K562 (cell line): ENCODE results near the gene SLC37A4. TPM values are rescaled to one million over a fixed set of nuclear protein-coding genes. Genes with fewer than 3 reads are reported as not detected.

Experiments used
- CREBBP ChIP-seq: IDR thresholded peaks from one replicate; pipeline ENCODE4 v1.6.1; 2012; ENCODE audit warnings: low read depth, mild to moderate bottlenecking, control low read depth, inconsistent platforms, low read length
- ETV1 ChIP-seq: fragments of 450-650 bp; conservative IDR thresholded peaks from 2 replicates; pipeline ENCODE4 v1.6.1; 2016; ENCODE audit warnings: missing genetic modification characterization, control low read depth, low read depth, missing compliant biosample characterization
- GABPB1 ChIP-seq: sonication (generic); formaldehyde crosslinking; IDR thresholded peaks from 2 replicates; pipeline ENCODE4 v1.8.0; 2022; ENCODE audit warnings: mild to moderate bottlenecking, missing genetic modification reagents
- GABPB2 ChIP-seq: fragments of 250-450 bp; sonication (Bioruptor Pico); conservative IDR thresholded peaks from 2 replicates; pipeline ENCODE4 v1.5.1; 2021; ENCODE audit warnings: mild to moderate bottlenecking
- KDM5B ChIP-seq: fragments of 200-600 bp; sonication (generic); IDR thresholded peaks from 2 replicates; pipeline ENCODE4 v1.6.1; 2012; ENCODE audit warnings: low read depth, mild to moderate bottlenecking, moderate library complexity, low read length, control low read depth, inconsistent platforms; ENCODE audit not compliant: insufficient replicate concordance
- KLF13 ChIP-seq: fragments of 450-650 bp; IDR thresholded peaks from 2 replicates; pipeline ENCODE4 v1.6.1; 2016; ENCODE audit warnings: missing genetic modification characterization, low read depth, mild to moderate bottlenecking, missing compliant biosample characterization, moderate library complexity, borderline replicate concordance
- MEF2A ChIP-seq: IDR thresholded peaks from 2 replicates; pipeline ENCODE4 v1.6.1; 2011; ENCODE audit warnings: low read depth, mild to moderate bottlenecking, low read length, moderate library complexity; ENCODE audit not compliant: control insufficient read depth
- NONO ChIP-seq, 2 experiments: fragments of 200-400 bp in 1 of 2; fragments of 450-650 bp in 1 of 2; formaldehyde crosslinking in 1 of 2; IDR thresholded peaks; 2 replicates each; pipeline ENCODE4 v1.6.1; 2017; ENCODE audit warnings: low read depth in 2 of 2, mild to moderate bottlenecking in 2 of 2, moderate library complexity in 2 of 2, low read length in 1 of 2
- RBM22 ChIP-seq: fragments of 200-400 bp; formaldehyde crosslinking; IDR thresholded peaks from 2 replicates; pipeline ENCODE4 v1.6.1; 2018; ENCODE audit warnings: low read length, low read depth; ENCODE audit not compliant: poor library complexity, severe bottlenecking
- SP1 ChIP-seq: sonication (generic); formaldehyde crosslinking; IDR thresholded peaks from 2 replicates; pipeline ENCODE4 v1.8.1; 2022; ENCODE audit warnings: mild to moderate bottlenecking, missing genetic modification reagents
- TFAM ChIP-seq: fragments of 250-450 bp; sonication (Bioruptor Pico); conservative IDR thresholded peaks from 2 replicates; pipeline ENCODE4 v1.5.0; 2021; ENCODE audit warnings: mild to moderate bottlenecking, moderate library complexity
- ZNF217 ChIP-seq: sonication (generic); formaldehyde crosslinking; IDR thresholded peaks from 2 replicates; pipeline ENCODE4 v1.8.0; 2022; ENCODE audit warnings: mild to moderate bottlenecking, missing genetic modification reagents
- ZNF253 ChIP-seq: fragments of 250-450 bp; sonication (Bioruptor Pico); conservative IDR thresholded peaks from 2 replicates; pipeline ENCODE4 v1.6.1; 2021; ENCODE audit warnings: mild to moderate bottlenecking
- polyA plus RNA-seq, 8 experiments: library from polyadenylated mRNA; depleted of rRNA in 4 of 8; stranded (reverse) in 5 of 8; unstranded in 3 of 8; fragments of >200 nt; fragmentation: Nextera tagmentation in 2 of 8; fragmentation: Illumina TruSeq in 1 of 8; extraction: Ambion mirVana in 2 of 8; extraction: Trizol in 1 of 8; gene quantifications; 2 replicates each; pipeline versions ENCODE4 v1.2.1 to v1.2.3, GENCODE V29; 2011 to 2014; ENCODE audit warnings: inconsistent platforms in 1 of 8, missing spikeins in 1 of 8
- total RNA-seq, 7 experiments: library from RNA; depleted of rRNA in 6 of 7; stranded (reverse); fragments of >200 nt in 6 of 7; fragmentation: Illumina TruSeq in 2 of 7; extraction: Trizol in 2 of 7; gene quantifications; 2 replicates each; pipeline versions ENCODE4 v1.2.1 to v1.2.3, GENCODE V29; 2011 to 2021; ENCODE audit warnings: low replicate concordance in 1 of 7
- TF ChIP-seq, protein P1 (sequence below): sonication (generic); formaldehyde crosslinking; IDR thresholded peaks from 2 replicates; pipeline ENCODE4 v1.8.0; 2022; ENCODE audit warnings: mild to moderate bottlenecking, missing genetic modification reagents
- TF ChIP-seq, protein P2 (sequence below), 2 experiments: fragments of 450-650 bp in 1 of 2; sonication (generic) in 1 of 2; formaldehyde crosslinking; conservative IDR thresholded peaks; 2 replicates each; pipeline versions ENCODE4 v1.4.0 to v1.8.1; 2020 to 2022; ENCODE audit warnings: mild to moderate bottlenecking in 1 of 2, missing genetic modification reagents in 1 of 2
- TF ChIP-seq, protein P3 (sequence below): sonication (generic); formaldehyde crosslinking; IDR thresholded peaks from 2 replicates; pipeline ENCODE4 v1.8.1; 2023; ENCODE audit warnings: mild to moderate bottlenecking, missing genetic modification reagents
- TF ChIP-seq, protein P4 (sequence below): sonication (generic); formaldehyde crosslinking; IDR thresholded peaks from 2 replicates; pipeline ENCODE4 v1.8.0; 2022; ENCODE audit warnings: missing genetic modification reagents, mild to moderate bottlenecking, moderate library complexity, borderline replicate concordance
- TF ChIP-seq, protein P5 (sequence below): fragments of 450-650 bp; IDR thresholded peaks from 2 replicates; pipeline ENCODE4 v1.6.1; 2016; ENCODE audit warnings: borderline replicate concordance

The SLC37A4 gene
- total and polyA plus RNA-seq, 9 of the 15 experiments (the other 6 are each of a cell fraction or from before 2014, with no cell fraction given): 24.7 to 73.9 (median 40.7) TPM

DNA sequence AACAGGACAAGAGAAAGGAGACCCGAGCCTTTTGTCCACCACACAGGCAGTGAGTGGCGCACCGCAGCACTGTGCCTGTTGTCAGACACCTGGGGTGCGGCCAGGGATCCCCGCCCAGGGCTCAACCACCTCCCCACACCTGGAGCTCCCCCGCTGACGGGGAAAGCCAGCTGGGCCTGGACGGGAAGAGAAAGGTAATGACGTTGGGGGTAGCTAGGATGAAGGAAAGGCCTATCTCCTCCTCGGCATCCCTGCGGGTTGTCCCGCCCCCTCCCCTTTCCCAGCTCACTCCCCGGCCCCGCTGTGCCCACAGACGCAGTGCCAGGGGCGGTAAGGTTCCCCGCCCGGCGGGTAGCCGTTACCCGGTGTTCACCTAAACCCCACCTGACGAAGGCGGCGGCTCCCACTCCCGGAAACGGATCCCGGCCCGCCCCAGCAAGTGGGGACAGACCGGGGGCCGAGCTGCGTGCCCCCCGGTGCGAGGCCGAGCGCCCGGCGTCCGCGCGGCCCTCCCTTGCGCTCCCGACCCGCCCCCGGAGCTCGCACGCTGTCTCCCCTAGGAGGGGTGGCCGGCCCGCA is 25.8 kb upstream of the SLC37A4 start (continued):
- TF ChIP-seq, protein P1, sequence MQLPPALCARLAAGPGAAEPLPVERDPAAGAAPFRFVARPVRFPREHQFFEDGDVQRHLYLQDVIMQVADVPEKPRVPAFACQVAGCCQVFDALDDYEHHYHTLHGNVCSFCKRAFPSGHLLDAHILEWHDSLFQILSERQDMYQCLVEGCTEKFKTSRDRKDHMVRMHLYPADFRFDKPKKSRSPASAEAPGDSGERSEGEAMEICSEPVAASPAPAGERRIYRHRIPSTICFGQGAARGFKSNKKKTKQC: peak; percentile 87
- TF ChIP-seq NONO (IDR thresholded peaks at IDR 0.05; ENCODE audit: low read depth in 2 of 2, low read length in 1 of 2) (peak in 1 of 2 experiments; percentile 68; a peak in 1 of 4 replicates), KLF13 (tag) (peak; percentile 46; the same call in 1 of the 2 replicates), GABPB2 (CRISPR knock-in tag) (0 out of 2 replicates have a peak, but pooled peaks have one; percentile 21), KDM5B (peak; percentile 6), MEF2A (no peak), SP1 (CRISPR knock-in tag) (peak; percentile 50; the same call in 1 of the 2 replicates), TFAM (no peak), RBM22 (peak; percentile 92), ZNF217 (CRISPR knock-in tag) (no peak), ZNF253 (CRISPR knock-in tag) (no peak), CREBBP (no peak), GABPB1 (CRISPR knock-in tag) (no peak; the same call in 1 of the 2 replicates), ETV1 (no peak)
- TF ChIP-seq, protein P2, sequence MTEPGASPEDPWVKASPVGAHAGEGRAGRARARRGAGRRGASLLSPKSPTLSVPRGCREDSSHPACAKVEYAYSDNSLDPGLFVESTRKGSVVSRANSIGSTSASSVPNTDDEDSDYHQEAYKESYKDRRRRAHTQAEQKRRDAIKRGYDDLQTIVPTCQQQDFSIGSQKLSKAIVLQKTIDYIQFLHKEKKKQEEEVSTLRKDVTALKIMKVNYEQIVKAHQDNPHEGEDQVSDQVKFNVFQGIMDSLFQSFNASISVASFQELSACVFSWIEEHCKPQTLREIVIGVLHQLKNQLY (CRISPR knock-in tag; conservative IDR thresholded peaks at IDR 0.05): 0 out of 4 replicates have a peak, but pooled peaks of 1 of the 2 experiments have one; percentile 27
- TF ChIP-seq, protein P3, sequence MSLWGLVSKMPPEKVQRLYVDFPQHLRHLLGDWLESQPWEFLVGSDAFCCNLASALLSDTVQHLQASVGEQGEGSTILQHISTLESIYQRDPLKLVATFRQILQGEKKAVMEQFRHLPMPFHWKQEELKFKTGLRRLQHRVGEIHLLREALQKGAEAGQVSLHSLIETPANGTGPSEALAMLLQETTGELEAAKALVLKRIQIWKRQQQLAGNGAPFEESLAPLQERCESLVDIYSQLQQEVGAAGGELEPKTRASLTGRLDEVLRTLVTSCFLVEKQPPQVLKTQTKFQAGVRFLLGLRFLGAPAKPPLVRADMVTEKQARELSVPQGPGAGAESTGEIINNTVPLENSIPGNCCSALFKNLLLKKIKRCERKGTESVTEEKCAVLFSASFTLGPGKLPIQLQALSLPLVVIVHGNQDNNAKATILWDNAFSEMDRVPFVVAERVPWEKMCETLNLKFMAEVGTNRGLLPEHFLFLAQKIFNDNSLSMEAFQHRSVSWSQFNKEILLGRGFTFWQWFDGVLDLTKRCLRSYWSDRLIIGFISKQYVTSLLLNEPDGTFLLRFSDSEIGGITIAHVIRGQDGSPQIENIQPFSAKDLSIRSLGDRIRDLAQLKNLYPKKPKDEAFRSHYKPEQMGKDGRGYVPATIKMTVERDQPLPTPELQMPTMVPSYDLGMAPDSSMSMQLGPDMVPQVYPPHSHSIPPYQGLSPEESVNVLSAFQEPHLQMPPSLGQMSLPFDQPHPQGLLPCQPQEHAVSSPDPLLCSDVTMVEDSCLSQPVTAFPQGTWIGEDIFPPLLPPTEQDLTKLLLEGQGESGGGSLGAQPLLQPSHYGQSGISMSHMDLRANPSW (CRISPR knock-in tag): 0 out of 2 replicates have a peak, but pooled peaks have one; percentile 62
- TF ChIP-seq, protein P4, sequence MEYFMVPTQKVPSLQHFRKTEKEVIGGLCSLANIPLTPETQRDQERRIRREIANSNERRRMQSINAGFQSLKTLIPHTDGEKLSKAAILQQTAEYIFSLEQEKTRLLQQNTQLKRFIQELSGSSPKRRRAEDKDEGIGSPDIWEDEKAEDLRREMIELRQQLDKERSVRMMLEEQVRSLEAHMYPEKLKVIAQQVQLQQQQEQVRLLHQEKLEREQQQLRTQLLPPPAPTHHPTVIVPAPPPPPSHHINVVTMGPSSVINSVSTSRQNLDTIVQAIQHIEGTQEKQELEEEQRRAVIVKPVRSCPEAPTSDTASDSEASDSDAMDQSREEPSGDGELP (CRISPR knock-in tag): peak; percentile 54
- TF ChIP-seq, protein P5, sequence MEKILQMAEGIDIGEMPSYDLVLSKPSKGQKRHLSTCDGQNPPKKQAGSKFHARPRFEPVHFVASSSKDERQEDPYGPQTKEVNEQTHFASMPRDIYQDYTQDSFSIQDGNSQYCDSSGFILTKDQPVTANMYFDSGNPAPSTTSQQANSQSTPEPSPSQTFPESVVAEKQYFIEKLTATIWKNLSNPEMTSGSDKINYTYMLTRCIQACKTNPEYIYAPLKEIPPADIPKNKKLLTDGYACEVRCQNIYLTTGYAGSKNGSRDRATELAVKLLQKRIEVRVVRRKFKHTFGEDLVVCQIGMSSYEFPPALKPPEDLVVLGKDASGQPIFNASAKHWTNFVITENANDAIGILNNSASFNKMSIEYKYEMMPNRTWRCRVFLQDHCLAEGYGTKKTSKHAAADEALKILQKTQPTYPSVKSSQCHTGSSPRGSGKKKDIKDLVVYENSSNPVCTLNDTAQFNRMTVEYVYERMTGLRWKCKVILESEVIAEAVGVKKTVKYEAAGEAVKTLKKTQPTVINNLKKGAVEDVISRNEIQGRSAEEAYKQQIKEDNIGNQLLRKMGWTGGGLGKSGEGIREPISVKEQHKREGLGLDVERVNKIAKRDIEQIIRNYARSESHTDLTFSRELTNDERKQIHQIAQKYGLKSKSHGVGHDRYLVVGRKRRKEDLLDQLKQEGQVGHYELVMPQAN: peak; percentile 27; the same call in 1 of the 2 replicates
